ENCODE data around the gene ZNF394.

ZNF394 gene

GRCh38 chr7:99490878-99491277, 9.2 kb downstream of the ZNF394 start:
- DNase-seq, result no peak

GRCh38 chr7:99489235-99489634, 10.8 kb downstream of the ZNF394 start:
- DNase-seq, result no peak

DNA sequence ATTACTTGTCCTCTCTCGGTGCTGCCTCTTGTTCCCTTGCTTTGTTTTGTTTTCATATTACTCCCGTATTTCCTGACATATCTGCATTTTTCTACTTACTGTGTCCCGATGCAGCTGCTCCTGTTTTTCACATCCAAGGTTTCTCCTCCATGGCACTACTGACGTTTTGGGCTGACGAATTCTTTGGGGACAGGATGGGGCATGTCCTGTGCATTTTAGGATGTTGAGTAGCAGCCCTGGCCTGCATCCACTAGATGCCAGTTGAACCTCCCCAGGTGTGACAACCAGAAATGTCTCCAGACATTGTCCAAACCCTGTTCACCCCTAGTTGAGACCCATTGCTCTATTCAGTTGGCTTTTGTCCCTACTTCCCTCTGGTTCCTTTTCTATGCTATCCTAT, 15.0 kb downstream of the ZNF394 start:
- DNase-seq, result no peak

DNA sequence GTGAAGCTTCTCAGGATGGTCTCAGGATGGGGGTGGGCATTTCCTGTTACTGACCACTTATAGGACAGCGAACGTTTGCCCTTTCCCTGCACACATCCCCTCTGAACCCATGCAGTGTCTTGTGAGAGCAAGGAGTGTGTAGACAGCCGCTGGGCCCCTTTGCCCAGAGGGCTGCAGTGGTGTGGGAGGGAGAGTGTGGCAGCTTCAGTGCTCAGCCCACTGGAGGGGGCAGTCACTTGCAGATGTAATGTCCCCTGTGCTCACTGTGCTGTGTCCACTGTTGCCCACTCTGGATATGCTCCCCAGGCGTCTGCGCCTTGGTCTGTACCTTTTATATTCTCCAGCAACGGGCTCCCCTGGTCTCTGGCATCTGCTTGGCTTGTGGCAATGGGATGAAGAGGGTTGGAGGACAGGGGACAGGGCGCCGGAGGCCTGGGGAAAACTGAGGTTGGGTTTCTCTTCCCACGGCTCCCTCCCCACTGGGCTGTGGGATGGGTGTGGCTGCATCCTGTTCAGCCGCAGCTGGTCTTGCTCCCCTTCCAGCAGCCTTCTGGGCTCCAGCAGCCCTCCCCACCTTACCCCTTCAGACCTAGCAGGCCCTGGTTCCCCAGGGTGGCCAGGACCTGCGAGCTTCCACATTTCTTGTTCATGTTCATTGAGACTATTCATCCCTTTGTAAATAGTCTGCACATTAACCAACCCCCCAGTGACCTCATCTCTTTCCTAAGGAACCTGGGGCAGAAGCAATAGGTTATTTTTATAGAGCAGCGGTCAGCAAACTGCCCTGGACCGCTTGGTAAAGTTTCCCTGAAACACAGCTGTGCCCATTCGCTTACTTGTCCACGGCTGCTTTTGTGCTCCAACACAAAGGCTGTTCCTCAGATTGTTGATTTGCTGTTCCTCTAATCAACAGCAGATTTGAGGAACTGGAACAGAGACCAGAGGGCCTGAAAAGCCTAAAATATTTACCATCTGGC, 21.3 kb downstream of the ZNF394 start:
- no peak for DNase-seq

GRCh38 chr7:99476107-99476506, 24.0 kb downstream of the ZNF394 start:
- no peak for DNase-seq

DNA sequence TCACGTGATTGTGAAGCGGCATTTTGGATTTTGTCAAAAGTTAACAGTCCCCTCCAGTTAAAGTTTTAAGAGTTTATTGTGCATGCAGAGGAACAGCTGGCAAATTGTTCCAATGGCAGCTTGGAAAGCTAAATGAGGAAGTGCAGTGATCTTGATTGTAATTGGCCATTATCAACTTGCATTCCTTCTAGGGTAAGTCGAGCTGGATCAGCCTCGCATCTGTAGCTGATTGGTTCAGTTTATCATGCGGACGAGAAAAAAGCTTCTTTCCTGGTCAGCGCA, 26.8 kb downstream of the ZNF394 start:
- DNase-seq, result no peak

DNA sequence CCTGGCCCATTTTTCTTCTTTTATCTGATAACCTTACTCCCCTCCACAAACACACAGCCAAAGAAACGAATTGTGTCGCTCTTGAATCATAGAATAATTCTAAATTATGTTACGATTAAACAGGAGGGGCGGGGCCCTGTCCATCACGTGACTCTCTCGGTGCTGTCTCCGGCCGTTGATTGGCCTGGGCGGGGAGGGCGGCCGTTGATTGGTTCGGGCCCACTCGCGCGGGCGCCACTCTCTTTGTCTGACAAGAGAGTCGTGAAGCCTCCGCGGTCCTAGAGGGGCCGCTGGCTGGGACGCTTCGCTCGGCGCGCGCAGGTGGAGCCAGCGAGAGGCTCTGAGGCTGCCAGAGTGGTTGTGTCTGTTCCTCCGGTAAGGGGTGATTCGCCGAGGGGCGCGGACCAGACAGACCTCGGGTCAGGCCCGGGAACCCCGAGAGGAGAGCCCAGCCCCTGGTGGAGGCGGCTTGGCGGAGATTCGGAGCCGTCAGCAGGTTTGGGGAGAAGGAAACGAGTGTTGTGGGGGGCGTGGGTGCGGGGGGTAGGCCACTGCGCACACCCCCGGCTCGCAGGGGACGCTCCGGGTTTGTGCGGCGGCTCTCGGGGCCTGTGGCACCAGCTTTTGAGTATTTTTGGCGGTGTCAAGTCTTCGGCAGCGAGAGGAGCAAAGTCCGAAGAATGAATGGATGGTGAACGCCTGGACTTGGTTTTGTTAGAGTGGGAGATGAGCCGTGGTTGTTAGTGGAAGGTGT, 27.3 kb downstream of the ZNF394 start, which contains the start of gene ZNF789:
TSS of gene ZNF789 (plus strand) at position 330 of the 754 bp plus-strand sequence. CDS start 3,567 bp downstream, outside the sequence.
- DNase-seq, result peak; percentile 90 to 93

- DNase-seq, result no peak
Observed at GRCh38 chr7:99469381-99470065, 30.6 kb downstream of the ZNF394 start.

- no peak for DNase-seq
Observed at GRCh38 chr7:99468336-99468918, 31.7 kb downstream of the ZNF394 start.

DNA sequence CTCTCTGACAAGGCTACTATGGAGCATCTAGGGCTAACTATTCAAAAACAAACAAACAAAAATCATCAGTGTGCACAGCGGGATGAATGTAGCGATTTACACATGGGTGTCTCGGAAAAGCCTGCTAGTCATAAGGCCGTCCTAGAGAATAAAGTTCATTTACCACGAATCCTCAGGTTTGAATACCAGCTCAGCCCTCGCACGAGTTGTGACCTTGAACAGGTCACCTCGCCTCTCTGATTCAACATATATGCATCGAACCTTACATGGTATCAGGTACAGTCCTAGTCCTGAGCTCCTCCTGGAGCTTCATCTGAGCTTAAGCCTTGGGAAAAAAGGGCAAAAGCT, 34.7 kb downstream of the ZNF394 start:
- no peak for DNase-seq

DNA sequence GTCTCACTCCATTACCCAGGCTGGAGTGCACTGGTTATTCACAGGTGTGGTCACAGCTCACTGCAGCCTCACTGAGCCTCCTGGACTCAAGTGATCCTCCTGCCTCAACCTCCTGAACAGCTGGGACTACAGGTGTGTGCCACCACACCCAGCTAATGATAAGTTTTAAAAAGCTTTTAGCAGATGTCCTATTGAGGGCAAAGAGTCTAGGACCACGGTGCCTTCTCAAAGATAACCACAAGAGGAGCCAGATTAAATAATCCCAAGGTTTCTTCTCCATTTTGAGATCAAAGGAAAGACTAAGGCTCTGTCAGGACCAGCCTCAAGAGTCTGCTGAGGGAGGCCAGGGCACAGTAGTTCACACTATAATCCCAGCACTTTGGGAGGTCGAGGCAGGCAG, 38.9 kb downstream of the ZNF394 start:
- no peak for DNase-seq

- DNase-seq, result no peak
Observed at GRCh38 chr7:99460651-99461050, 39.4 kb downstream of the ZNF394 start.

DNA sequence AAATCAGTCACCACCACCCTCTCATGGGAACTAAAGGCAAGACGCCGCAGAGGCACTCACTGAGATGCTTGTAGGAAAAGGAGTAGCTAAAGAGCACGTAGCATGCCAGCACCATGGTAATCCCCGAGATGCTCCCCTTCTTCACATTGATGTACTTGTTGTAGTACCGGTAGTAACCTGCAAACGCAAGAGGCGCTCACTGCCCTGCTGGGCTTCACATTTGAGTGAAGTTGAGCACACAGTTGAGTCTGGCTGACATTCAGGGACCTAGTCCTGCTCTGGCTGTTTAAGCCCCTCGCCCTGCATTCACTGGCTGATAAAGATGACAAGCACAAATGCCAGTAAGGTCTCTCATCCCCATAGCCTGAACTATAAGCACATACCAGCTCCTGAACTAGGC, 41.0 kb downstream of the ZNF394 start:
- DNase-seq, result peak in 1 of 2 experiments; percentile 26

- no peak for DNase-seq
Observed at GRCh38 chr7:99457650-99458493, 42.2 kb downstream of the ZNF394 start.

DNA sequence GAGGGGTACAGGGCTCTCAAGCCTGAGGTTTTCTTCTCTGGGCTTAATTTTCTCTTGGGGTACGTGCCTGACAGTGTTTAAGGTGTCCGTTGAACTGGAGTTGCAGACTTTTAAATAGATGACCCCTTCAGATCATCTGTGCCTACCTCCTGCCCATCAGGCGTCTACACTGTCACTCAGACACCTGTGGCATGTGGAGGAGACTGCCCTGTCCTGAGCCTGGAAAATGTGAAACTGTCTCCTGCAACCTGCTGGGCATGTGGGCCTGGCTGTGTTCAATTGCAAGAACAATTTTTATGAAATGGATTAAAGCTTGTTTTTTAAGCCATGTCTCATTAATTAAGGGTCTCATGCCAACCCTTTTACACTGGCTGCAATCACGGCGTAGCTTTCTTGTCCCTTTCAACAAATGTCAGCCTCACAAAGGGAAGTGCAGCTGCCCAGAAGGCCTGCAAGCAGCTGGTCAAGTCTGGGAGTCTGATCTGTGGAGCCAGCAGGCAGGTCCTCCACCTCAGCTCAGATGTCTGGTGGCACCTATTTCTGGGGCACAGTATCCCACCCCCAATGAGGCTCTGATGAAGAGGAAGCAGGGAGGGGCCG, 42.9 kb downstream of the ZNF394 start:
- no peak for DNase-seq

DNA sequence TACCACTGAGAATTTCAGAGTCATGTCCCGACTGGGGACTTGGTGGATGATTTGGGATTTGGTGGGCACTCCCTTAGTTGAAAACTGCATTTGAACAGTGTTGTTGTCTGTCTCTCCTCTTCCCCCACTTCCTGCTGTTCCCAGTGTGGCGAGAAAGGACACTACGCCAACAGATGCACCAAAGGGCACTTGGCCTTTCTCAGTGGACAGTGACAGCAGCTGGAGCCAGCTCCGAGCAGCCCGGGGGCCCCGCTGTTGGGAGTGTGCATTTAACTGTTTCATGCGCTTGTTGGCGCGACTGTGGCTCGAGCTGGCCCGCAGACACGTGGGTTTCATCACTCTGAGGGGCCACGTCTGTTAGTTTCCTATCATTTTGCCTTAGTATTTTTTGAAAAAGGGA, 43.8 kb downstream of the ZNF394 start:
- DNase-seq, result no peak

DNA sequence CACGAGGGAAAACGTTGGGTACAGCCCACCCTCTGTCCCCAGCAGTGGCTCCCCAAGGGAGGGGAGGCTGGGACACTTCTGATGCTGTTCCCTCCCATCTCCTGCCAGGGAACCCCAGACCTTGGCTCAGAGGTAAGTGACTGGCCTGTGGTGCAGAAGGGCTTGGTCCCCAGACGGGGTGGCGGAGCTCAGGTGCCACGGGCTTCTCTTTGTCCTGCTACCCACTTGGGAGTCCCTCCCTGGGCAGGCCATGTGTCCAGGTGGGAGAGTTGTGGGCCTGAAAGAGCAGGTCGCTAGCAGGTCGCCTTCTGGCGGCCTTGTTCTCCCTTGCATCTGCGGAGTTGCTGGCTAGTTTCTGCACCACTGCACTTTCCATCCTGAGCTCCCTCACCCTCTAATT, 44.2 kb downstream of the ZNF394 start:
- no peak for DNase-seq

- no peak for DNase-seq
Observed at GRCh38 chr7:99453105-99453504, 47.0 kb downstream of the ZNF394 start.

DNA sequence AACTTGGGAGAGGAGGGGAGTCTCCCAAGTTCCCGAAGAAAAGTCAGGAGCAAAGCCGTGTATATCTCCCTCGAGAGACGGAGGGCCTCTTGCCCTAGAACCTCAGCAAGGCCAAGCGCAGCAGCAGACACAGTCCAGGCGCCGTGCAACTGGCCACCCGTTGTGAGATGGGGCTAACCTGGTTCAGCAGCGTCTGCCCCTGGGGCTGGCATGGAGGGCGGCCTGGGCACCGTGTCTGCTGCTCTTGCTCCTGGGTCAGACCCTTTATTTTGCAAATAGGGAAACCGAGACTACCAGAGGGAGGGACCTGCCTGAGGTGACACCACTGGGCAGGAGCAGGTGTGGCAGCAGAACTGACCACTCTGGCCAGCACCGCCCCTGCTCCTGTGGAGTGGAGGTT, 47.5 kb downstream of the ZNF394 start:
- no peak for DNase-seq

GRCh38 chr7:99451936-99452335, 48.1 kb downstream of the ZNF394 start:
- no peak for DNase-seq

GRCh38 chr7:99449326-99449725, 50.8 kb downstream of the ZNF394 start:
- no peak for DNase-seq

DNA sequence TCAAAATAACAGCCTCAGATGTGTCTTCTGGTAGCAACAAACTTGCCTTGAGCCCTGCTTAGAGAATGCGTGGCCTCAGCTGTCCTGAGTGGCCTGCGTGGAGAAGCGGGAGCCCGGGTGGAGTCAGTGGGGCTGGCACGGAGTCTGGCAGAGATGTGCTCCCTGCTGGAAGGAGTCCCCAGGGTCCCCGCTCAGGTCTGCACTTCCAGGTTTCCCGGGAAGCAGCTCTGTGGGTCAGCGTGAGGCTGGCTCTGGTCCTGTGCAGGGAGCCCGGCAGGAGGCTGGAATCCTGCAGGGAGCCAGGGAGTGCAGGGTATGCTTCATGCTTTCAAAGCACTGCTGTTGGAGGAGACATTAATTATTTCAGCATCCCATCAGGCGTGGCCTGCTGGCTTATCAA, 51.2 kb downstream of the ZNF394 start:
- DNase-seq, result no peak

Data from SHP77 (cell line).